Activated CD4-positive, CD25-positive, alpha-beta regulatory T cell treated with anti-CD3 and anti-CD28 coated beads, Interleukin-2, amount 50 U/mL, for 72 hours (primary cell): ENCODE data around the gene TRIM45.
"Not testable (repeated sequence)": the region's sequence is repeated elsewhere in the genome, so short reads cannot be mapped to it uniquely, and the experiment has no call there.

Experiments
- DNase-seq: peaks from one replicate; pipeline ENCODE4 v3.0.0; 2021

The TRIM45 gene

DNA sequence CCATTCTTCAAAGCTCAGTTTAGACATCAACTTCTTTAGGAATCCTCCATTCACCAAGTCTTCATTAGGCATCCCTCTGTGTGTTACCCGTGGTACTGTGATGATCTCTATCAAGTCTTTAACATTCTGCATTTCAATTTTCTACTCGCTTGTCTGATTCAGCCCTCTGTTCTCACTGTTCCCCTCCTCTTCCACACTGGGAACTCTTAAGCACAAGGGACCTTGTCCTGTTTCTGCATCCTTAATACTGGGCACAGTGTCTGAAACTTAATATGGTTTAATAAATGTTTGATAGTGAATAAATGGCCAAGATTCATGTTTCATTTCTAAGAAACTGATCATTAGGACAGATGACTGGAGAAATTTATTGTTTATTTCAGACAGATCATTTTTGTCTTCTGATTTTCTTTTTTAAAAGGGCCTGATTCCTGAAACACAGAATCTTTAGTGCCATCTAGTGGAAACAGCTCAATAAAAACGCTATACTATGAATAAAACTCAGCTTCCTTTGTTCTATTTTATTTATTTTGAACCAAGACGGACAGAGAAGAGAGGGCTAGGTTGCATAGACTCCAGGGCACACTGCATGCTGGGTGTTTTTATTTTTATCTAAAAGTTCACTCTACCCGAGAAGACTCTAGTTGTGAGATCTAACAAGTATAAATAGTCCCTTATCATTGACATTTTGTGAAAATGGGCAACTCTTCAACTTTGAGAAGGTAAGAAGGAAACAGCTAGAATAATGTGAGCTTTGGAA lies 7.0 kb upstream of the TRIM45 start:
- no peak for DNase-seq

DNA sequence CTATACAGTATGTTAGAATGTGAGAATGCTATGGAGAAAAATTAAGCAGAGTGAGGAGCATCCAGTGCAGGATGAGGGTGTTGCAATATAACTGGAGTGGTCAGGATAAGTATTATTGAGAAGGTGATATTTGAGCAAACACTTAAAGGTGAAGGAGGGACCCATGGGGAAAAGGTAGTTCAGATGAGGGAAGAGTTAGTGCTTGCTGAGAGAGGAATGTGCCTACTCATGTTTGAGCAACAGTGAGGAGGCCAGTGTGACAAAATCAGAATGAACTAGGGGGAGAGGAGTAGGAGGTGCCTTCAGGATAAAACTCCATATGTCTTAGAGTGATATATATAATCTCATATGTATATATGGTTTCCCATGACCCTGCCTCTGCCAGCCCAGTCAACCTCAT lies 6.2 kb upstream of the TRIM45 start:
- DNase-seq = no peak

DNA sequence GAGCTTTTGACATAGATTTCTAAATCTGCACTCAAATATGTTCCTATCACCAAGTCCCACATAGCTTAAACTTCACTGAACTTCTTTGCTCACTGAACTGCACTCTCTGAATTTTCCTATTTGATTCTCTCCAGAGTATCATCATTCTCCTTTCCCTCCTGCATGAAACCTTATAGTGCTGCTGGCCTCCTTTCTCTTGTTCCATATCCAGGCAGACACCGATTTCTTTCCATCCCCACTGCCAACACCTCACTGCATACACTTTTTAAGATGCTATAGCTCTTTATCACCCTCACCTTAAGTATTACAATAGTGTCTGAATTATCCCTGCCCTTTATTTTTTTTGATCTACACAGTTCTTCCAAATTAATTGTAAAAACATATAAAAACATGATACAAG lies 3.1 kb upstream of the TRIM45 start:
- DNase-seq = no peak

DNA sequence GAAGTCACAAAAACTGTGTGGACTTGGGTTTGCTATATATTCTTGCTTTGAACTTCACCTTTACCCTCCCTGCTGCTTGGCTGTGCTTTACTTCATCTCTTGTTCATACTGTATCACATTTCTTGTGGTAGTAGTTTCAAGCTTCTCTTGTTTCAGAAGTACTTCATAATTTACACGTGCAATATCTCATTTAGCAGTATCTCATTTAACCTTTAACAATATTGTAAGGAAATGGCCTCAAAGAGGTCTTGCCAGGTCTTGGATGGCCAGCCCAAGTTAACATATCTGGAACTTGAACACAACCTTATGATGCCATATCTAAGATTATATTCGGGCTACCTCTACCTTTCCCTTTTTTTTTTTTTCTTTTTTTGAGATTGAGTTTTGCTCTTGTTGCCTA lies 1.7 kb upstream of the TRIM45 start:
- no peak for DNase-seq

DNA sequence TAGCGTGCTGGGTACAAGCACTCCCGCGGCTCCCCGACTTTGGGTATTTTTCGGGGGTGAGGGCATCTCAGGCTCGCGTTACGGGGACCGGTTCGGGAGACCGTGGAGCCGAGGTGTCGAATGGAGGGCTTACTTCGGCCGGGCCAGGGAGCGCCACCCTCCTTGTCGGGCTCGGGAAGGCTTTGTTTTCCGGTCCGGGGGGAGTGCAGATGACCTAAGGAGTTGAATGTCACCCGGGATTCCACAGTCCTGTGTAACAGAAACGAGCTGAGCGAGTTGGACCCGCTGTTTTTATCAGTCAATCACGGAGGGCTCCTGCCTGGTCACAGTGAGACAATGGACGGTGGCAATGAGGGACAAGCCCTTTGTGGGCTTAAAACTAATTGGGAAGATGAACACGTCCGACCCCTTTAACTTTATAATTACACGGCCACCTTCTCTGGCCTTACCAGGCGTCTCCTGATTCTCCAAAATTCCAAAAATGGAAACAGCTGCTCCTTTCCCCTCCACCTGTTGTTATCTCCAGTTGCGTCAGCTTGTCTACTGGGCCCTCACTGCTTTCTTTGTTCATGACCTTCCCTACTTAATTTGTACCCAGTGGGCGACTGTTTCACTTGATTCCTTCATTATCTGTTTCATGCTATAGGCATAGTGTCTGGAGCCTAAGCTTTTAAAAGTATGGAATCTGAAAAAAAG lies 929 bp upstream of the TRIM45 start:
- no peak for DNase-seq

DNA sequence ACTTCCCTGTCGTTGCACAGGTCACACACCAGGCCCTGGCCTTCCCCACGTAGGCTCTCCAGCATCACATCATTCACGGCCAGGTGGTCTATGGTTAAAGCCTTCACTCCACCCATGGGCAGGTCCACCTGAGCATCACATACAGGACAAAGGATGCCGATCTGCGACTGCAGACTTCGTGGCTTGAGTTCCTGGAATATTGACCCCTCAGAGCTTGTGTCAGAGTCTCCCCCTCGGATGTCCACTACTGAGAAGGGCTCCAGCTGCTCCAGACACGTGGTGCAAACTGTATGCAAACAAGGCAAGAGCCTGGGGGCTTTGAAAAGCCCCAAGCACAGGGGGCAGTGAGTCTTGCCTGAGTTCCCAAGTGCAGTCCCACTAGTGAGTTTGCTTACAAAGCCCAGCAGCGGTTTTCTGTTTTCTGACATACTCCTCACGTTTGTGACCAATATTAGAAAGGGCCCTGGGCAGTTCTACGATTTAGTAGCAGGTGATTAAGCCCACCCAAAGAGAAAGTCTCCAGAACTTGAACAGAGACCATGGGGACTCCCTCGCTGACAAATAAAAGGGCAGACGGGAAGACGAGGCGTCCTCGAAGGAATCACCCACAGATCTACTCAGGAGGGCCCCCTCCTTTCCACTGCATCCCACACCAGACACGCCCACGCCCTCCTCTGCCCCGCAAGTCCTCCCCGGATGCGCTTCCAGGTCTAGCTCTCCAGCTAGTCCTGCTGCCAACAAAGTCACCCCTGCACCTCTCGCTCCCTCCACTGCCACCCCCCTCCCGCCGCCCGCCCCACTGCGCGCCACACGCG lies 568 bp downstream of the TRIM45 start:
- no peak for DNase-seq

DNA sequence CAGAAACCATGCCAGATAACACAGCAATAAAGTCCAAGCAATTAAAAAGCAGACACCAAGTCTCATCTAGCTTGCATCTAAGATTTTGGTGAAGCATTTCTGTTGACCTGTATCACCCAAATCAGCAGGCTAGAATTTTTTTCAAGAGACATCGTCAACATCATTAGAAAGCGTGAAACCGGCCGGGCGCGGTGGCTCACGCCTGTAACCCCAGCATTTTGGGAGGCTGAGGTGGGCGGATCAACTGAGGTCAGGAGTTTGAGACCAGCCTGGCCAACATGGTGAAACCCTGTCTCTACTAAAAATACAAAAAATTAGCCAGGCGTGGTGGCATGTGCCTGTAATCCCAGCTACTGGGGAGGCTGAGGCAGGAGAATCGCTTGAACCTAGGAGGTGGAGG lies 2.4 kb downstream of the TRIM45 start:
- DNase-seq = not testable (repeated sequence)

DNA sequence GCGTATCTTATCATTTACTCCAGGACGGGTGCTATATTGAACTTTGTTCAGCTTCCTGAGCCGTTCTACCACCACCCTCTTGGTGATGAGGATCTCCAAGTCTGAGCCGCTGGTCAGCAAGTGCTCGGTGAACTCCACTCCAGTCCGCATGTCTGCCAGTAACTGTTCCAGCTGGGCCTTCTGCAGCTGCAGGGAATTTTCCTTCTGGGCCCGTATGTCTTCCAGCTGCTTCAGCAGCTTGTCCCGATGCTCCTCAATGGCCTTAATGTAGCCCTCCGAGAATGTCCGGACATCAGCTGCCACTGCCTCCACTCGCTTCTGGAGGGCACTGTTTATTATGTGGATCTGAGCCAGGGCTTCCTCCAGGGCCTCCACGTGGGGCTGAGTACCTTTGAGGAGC lies 3.4 kb downstream of the TRIM45 start:
- no peak for DNase-seq

DNA sequence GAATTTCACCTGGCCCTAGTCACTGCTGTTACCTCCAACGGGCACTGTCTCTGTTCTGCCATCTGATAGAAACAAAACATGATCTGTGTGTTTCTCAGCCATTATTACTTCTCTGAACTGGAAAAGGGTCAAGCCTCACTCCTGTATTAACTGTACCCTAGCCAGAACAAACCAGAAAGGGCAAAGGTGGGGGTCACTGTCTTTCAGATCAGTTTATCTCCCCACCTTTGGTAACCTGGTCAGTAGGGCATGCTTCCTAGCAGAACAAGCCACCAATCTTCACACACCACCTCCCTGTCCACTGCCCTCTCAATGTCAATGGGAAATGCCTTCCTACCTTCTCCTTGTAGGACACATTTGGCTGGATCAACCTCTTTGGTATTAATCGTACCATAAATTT lies 3.9 kb downstream of the TRIM45 start:
- DNase-seq = no peak

DNA sequence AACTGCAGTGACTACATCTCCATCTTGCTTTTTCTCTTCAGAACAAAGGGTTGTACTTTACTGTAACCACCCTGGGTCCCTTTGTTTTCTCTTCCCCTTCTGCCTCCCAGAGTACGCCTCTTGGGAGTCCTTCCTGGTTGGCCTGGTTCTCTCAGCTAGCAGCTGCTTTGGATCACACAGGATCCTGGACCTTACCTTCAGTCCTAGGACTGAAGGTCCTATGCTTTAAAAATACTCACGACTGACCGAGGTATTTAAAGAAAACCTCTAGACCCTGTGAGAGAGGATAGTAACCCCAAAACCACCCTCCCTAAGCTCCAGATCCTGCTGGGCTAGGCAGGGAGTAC lies 4.8 kb downstream of the TRIM45 start:
- no peak for DNase-seq

DNA sequence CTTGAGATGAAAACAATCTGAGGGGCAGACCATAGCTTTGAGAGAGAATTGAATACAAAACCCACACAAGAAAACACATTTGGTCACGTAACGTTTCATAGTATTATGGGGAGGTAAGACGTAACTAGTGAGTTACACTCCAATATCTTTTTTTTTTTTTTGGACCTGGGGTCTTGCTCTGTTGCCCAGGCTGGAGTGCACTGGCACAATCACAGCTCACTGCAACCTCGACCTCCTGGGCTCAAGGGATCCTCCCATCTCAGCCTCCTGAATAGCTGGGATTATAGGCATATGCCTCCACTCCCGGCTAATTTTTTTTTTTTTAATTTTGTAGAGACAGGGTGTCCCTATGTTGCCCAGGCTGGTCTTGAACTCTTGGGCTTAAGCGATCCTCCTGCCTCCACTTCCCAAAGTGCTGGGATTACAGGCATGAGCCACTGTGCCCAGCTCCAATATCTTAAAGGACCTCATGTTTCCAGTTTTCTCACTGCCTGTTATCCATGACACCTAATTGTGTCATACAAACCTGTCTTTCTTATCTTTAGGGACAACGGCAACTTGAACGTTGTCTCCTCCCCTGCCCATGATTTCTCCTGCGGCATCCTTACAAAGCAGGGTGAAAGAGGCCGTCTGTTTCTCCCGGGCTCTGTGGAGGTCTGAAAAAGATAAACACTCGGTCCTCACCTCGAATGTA lies 5.3 kb downstream of the TRIM45 start:
- no peak for DNase-seq

DNA sequence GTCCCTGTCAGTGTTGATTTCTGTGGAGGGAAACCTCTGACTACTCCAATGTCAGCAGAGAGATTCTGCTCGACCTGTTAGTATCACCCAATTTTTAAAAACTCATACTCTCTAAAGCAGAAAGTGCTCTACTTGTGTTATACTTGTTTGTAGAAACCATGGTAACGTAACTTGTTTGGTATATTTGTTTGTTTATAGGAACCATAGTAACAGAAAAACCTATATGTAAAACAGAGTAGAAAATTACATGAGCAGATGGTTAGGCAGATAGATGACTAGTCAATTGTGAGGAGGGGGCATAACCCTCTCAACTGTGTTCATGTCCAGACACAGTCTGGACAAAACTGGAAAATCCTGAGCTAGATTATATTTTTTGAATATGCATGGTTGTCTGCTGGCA lies 6.7 kb downstream of the TRIM45 start:
- DNase-seq = no peak

DNA sequence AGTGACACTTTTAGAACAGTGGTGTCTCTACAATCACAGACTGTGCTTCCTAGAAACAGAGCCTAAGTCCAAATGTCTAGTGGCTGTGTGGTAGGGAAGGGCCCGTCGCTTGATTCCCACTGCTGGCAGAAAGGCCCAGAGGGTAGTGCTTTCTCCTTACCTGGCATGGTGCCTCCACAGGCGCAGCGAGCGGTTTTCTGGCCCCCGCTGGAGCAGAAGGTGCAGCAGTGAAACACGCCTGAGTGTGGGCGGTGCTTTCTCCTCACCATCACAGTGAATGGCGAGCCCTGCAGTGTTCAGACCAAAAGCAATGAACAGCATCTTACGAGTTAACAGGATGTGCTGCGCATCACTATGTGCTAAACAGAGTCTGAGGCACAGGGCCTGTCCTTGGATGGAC lies 8.3 kb downstream of the TRIM45 start:
- no peak for DNase-seq

DNA sequence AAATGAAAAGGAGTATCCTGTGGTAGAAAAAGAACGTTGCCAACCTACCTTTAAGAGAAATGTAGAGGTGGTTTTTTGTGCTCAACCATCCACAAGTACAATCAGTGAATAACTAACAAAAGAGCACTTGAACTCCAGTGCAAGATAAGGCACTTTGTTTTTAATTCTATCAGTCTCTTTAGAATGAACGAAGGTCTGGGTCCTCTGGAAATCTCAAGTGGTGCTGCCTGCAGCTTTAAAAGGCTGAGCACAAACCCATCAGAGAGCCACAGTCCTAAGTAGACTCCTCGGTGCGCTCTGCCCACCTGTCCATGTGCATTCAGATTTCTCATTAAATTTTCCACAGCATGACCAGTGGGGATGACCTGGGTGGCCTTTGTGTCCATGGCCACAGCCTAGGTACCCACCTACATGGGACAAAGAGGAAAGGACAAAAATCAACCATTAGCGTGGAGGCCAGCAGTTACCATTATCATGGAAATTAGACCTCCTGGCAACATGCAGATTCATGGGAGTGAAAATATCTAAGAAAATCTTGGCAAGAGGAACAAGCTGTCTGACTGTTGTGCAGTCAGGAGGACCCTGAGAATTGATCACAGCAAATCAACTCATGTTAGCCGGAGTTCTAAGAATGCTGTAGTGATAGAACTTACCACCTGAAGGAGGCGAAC lies 9.4 kb downstream of the TRIM45 start:
- DNase-seq = no peak

DNA sequence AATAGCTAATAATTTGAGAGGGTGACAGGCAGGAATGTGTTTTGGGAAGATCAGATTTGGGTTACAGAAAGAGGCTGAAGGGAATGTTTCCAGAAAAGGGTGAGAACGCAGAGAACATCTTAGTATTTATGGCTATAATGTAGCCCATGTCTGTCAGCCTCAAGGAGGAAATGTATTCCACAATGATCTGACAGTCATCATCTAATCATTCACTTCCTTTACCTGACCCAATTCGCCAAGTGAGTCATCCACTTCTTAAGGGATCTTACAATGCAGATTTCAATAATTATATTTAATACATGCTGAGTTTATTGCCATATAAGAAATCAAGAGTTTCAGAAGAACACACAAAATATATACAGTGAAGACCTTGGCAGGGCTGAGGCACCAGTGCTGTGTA lies 10.8 kb downstream of the TRIM45 start:
- DNase-seq = no peak

DNA sequence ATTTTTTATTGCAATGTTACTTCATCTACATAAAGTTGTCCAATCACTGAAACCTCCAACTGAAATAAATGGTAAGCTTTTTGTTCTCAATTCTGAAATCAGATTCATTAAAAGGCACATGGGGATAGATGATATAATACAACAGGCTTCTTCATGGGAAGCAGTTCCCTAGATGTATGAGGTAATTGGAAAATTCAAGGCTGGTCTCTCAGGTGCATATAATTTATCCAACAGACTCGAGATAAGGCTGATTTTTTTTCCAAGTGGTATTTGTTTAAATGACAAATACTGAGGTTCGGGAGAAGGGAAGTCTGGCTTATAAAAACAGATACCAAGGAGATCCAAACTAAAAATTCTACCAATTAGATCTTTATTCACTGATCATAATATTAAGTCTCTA lies 14.2 kb downstream of the TRIM45 start:
- no peak for DNase-seq

DNA sequence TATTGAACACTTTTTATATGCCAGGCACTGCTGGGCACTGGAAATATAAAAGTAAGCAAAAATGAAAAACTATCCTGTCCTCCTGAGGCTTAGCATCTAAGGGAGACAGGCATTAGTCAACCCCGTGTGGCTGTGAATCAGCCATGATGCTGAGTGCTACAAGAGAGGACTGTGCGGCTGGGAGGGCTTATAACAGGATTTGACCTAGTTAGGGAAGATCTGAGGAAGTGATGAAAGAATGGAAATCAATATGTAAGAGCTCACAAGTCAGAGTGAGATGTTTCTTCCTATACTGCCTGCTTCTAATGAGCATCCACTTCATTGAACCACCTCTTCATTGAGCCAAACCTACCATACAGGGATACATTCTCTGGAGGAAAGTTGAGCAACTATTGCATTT lies 15.1 kb downstream of the TRIM45 start:
- no peak for DNase-seq

DNA sequence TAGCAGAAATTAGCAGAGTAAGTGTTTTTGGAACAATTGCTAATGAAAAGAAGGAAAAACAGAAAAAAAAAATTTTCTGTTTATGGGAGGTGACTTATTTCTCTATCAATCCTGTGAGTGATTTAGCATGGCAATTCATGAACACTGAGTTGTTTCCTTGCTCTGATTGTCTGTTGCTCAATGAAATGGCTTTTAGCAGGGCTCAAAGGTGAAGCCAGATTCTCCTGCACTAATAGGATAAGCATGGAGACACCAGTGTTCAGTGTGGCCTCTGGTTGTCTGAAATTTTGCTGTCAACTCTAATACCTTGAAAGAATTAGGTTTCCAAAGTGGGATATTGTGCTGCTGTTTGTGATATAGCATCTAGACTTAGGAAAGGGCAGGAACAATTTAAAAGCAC lies 15.8 kb downstream of the TRIM45 start:
- DNase-seq = no peak

DNA sequence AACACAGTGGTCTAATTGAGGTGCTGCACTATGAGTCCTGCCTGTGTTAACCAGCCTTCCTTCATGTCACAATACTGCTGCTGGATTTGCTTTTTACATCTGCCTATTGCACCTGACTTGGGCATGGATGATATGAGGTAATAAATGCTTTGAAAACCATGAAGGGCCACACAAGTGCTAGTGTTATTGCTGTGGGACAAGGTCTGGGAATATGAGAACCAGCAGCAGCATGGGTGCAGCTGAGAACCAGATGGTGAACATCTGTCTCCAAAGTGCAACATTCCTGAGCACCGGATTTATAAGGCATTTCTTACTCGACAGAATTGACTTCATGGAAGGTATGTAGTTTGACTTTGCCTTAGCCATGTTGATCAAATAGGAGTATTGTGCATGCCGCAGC lies 16.6 kb downstream of the TRIM45 start:
- no peak for DNase-seq

DNA sequence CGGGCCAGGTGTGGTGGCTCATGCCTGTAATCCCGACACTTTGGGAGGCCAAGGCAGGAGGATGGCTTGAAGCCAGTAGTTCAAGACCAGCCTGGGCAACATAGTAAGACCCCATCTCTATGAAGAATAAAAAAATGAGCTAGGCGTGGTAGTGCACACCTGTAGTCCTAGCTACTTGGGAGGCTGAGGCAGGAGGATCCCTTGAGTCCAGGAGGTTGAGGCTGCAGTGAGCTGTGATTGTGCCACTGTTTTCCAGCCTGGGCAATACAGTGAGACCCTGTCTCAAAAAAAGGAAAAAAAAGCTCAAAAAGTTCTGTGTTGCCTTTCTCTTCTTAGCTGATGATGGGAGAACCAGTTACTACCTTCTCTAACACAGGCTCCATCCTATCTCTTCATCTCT lies 19.7 kb downstream of the TRIM45 start:
- DNase-seq = not testable (repeated sequence)

DNA sequence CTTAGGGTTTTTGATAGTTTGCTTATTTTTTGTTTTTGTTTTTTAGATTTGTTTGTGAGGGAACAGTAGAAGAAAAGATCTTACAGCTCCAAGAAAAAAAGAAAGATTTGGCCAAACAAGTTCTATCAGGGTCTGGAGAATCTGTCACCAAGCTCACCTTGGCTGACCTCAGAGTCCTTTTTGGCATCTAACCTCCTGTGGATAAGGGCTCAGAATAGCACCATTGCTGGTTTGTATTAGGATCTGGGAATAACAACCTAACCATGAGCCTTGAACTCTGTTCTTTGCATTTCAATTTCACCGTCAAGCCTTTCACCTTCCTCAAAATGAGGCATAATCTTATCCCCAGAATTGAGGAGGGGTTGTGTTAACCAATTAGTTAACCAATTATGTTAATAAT lies 20.2 kb downstream of the TRIM45 start:
- DNase-seq = no peak

DNA sequence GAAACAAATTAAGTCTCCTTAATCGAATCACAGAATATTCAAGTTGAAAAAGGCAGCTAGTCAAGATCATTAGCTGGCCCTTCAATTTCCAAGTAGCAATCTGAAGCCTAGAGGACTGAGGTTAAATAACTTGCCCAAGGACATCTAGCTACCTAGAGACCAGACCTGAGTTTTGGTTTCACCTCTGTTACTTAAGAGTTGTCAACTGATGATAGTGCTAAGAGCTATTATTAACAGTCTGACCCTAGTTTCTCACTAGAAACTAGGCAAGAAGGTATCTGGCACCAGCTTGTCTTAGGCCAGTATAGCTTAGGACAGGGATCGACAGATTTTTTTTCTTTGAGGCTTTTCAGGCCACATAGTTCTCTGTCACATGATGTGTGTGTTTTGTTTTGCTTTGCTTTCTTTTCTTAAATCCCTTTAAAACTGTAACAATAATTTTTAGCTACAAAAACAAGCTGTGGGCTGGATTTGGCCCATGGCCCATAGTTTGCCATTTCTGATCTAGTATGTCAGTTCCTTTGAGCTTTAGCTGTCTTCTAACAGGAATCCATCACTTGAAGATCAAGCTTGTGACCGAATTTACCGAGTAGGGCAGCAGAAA lies 23.2 kb downstream of the TRIM45 start:
- no peak for DNase-seq

DNA sequence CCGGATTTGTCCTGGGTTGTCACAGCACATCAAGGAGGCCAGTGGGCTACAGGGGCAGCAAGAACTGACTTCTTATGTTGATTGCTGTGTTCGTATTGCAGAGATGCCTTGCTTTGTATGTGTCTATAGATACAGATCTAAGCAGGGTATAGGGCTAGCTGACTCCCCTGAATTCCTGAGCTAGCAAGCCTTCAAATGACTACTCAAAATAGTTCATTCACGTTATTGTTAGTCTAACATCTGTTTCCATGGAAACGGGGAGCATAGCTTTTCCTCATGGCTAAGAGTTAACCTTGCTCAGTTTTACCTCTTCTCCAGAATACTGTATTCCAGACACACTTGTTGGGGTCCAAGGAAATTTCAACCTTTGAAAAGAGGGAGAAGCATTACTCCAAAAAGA lies 24.1 kb downstream of the TRIM45 start:
- no peak for DNase-seq
